ENCODE data around the gene ATG9B. TPM values are rescaled to one million over a fixed set of nuclear protein-coding genes. Genes with fewer than 3 reads are reported as not detected.

The ATG9B gene
- total RNA-seq (not detected in 2 replicates), polyA plus RNA-seq (0.02 and 0.04 TPM in 2 replicates), polyA minus RNA-seq (0.04 TPM in 1 of 2 replicates, not detected in the other), Bru-seq, nascent RNA (percentile 7 among the genes with signal in this experiment), BruChase-seq, experiment 1, labeled RNA remaining after a 6-hour chase (percentile 7 among the genes with signal in this experiment), BruChase-seq, experiment 2, labeled RNA remaining after a 2-hour chase (percentile 11 among the genes with signal in this experiment)
- 0.03 and 0.10 TPM in 2 replicates for polyA plus RNA-seq (2011; cell fraction: cytosol; rRNA removed)
- polyA plus RNA-seq (2011; cell fraction: nucleus; rRNA removed), result 0.83 and 0.92 TPM in 2 replicates
- 2.6 and 4.2 TPM in 2 replicates for polyA plus RNA-seq (2012)
- not detected for polyA minus RNA-seq (2011; cell fraction: cytosol; rRNA and poly(A)+ RNA removed)
- polyA minus RNA-seq (2011; cell fraction: nucleus; rRNA and poly(A)+ RNA removed), result not detected in 2 replicates
- long read RNA-seq, partial matches to known transcripts, result 0 of 6 reads
- long read RNA-seq, other reads (novel, unspliced or antisense), result 6 of 6 reads

DNA sequence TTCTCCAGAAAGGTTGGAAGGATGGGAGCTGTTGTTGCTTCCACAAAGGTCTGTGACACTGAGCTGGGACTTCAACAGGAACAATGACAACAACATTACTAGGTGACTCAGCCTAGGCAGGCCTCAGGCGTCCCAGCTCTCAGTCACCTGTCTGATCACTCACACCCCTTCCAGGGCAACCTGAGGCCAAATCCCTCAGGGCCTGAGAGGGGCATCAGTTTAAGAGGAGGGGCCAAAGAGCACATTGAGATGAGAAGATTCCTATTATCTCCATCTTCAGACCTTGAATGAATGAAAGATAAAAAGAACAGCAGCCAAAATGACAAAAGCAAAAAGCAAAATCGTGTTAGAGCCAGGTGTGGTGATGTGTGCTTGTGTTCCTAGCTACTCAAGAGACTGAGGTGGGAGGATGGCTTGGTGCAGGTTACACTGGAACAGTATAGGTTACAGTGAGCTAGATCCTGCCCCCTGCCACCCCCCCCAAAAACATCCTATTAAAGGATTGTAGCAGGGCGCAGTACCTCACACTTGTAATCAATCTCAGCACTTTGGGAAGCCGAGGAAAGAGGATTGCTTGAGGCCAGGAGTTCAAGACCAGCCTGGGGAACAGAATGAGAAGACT lies at the start of gene ATG9B:
Gene ATG9B (minus strand): TSS at position 60 of the 622 bp plus-strand sequence. CDS start 71 bp downstream, outside the sequence.
- intact Hi-C loops (cut with micrococcal nuclease), result no loop called here
- Histone ChIP-seq H3K9me3 (replicated peaks; ENCODE audit: control insufficient read depth, insufficient read depth, low read length) (no peaks in the 10 kb centered on the region), H3K4me3 (replicated peaks in 1 of 3; ENCODE audit: insufficient read depth in 1 of 3, low read depth in 1 of 3, low read length in 3 of 3) (no peak within 1 kb of the TSS), H3K79me2 (ENCODE audit: control insufficient read depth, insufficient read depth, low read length) (no peaks in the 10 kb centered on the region), H3K36me3 (ENCODE audit: control insufficient read depth in 2 of 2, extremely low read depth in 1 of 2, insufficient read depth in 2 of 2, low read length in 2 of 2) (no peaks in the 10 kb centered on the region), H3K4me1 (ENCODE audit: control insufficient read depth, extremely low read depth, insufficient read depth, low read length) (peaks cover 10% of the 10 kb centered on the region), H4K20me1 (replicated peaks; ENCODE audit: control insufficient read depth, extremely low read depth, insufficient read depth, low read length) (no peaks in the 10 kb centered on the region), H3K4me2 (ENCODE audit: insufficient read depth, low read length) (no peak within 1 kb of the TSS), H3K27me3 (ENCODE audit: control insufficient read depth in 2 of 2, insufficient read depth in 2 of 2, low read length in 2 of 2) (peaks cover 9 to 12% of the 10 kb centered on the region in 2 experiments), H3K9me1 (replicated peaks; ENCODE audit: control insufficient read depth, extremely low read depth, insufficient read depth, low read length) (no peaks in the 10 kb centered on the region), H3K27ac (ENCODE audit: insufficient read depth, low read depth, low read length) (no peak within 1 kb of the TSS), H3K9ac (replicated peaks; ENCODE audit: extremely low read depth, insufficient read depth, low read length) (no peak within 1 kb of the TSS), H2AFZ (ENCODE audit: low read depth, low read length) (no peak within 1 kb of the TSS)
- no peak for FAIRE-seq
- TF ChIP-seq POLR2A (IDR thresholded peaks at IDR 0.05; ENCODE audit: low read depth, low read length) (no peak), CTCF (IDR thresholded peaks at IDR 0.05; ENCODE audit: extremely low read depth in 1 of 2, insufficient read depth in 1 of 2, low read depth in 1 of 2, low read length in 2 of 2) (no peak), GATA2 (IDR thresholded peaks at IDR 0.05; ENCODE audit: insufficient read depth, insufficient read length, low read depth, low read length) (no peak)
- POLR2A ChIA-PET, result no interaction called here
- BruUV-seq (replicated peaks), result no TSS peak
- CTCF ChIA-PET, result interaction anchor here (8.8 kb wide), 1 partner anchor 16 kb away, joined by 107 read pairs; no protein-coding TSS in a partner anchor
- DNase-seq (ENCODE audit: low read depth, low spot score), result no peak
- dilution Hi-C loops (cut with MboI; ENCODE audit: extremely low pct_ligation_motif_present, low sequenced_read_pairs), result no loop called here
